Adipose tissue (tissue), 3 donors: ENCODE results near the gene CCDC149. TPM values are rescaled to one million over a fixed set of nuclear protein-coding genes. Genes with fewer than 3 reads are reported as not detected.

Experiments used
- H3K27ac ChIP-seq: one replicate; pipeline ENCODE4 v1.5.1; 2013; ENCODE audit warnings: low read depth, low read length
- WGBS, 3 donors: extraction: QIAGEN DNeasy Blood & Tissue Kit; methylation state at CpG; one replicate each; pipeline ENCODE4 v1.1.7; 2013; 5-methylcytosine and 5-hydroxymethylcytosine counted together
- polyA plus RNA-seq, 3 donors: library from polyadenylated mRNA; stranded (reverse); fragments of 200-250 nt; gene quantifications; one replicate each; pipeline ENCODE4 v1.2.3, GENCODE V29; 2013
- donor health status: healthy with polysubstance abuse.
- donor health status: Bipolar disorder and iron deficiency.
- donor health status: healthy.

The CCDC149 gene
- 10 to 100 TPM in 2 of 3 donors, 1 to 10 TPM in 1; 6.2 to 14.6 (median 12.6) TPM for polyA plus RNA-seq

GRCh38 chr4:24912252-24913118 is at the start of gene CCDC149:
CCDC149 (minus strand) TSS chr4:24913042; CDS start chr4:24912864, 178 bp downstream.
- WGBS, 3 donors: 6 to 7% (median 6%) methylated on average over 41 to 74 of the region's 92 CpGs
- peak within 1 kb of the TSS; percentile 35 for H3K27ac ChIP-seq

- no peak overlapping the region for H3K27ac ChIP-seq
- WGBS, 3 donors: 74 to 94% (median 94%) methylated on average over 2 of the region's 2 CpGs
Observed at GRCh38 chr4:24957886-24958285, 45.0 kb upstream of the CCDC149 start.

- WGBS, 3 donors: 85 to 93% (median 93%) methylated on average over 2 of the region's 2 CpGs
- H3K27ac ChIP-seq: no peak overlapping the region
Observed at GRCh38 chr4:24956763-24957162, 43.9 kb upstream of the CCDC149 start.

GRCh38 chr4:24956091-24956490 is 43.2 kb upstream of the CCDC149 start:
- 93 to 98% (median 94%) methylated on average over 2 of the region's 2 CpGs for WGBS, 3 donors
- no peak overlapping the region for H3K27ac ChIP-seq

- no peak overlapping the region for H3K27ac ChIP-seq
- WGBS, 3 donors: 80 to 91% (median 88%) methylated on average over 4 of the region's 4 CpGs
Observed at GRCh38 chr4:24952667-24953066, 39.8 kb upstream of the CCDC149 start.

- H3K27ac ChIP-seq: no peak overlapping the region
Observed at GRCh38 chr4:24949970-24950369, 37.1 kb upstream of the CCDC149 start.

- H3K27ac ChIP-seq: no peak overlapping the region
- 61 to 81% (median 68%) methylated on average over 1 of the region's 1 CpG for WGBS, 3 donors
Observed at GRCh38 chr4:24937917-24938281, 25.1 kb upstream of the CCDC149 start.

GRCh38 chr4:24937176-24937916 is 24.5 kb upstream of the CCDC149 start:
- H3K27ac ChIP-seq: no peak overlapping the region
- 76 to 94% (median 89%) methylated on average over 5 of the region's 5 CpGs for WGBS, 3 donors

GRCh38 chr4:24935856-24936255 is 23.0 kb upstream of the CCDC149 start:
- 90 to 95% (median 93%) methylated on average over 2 of the region's 2 CpGs for WGBS, 3 donors
- no peak overlapping the region for H3K27ac ChIP-seq

- no peak overlapping the region for H3K27ac ChIP-seq
Observed at GRCh38 chr4:24934311-24934710, 21.5 kb upstream of the CCDC149 start.

GRCh38 chr4:24933684-24934275 is 20.9 kb upstream of the CCDC149 start:
- 55 to 76% (median 60%) methylated on average over 1 of the region's 1 CpG for WGBS, 3 donors
- no peak overlapping the region for H3K27ac ChIP-seq

GRCh38 chr4:24932515-24933225 is 19.8 kb upstream of the CCDC149 start:
- WGBS, 3 donors: 40 to 78% (median 73%) methylated on average over 2 of the region's 2 CpGs
- H3K27ac ChIP-seq: no peak overlapping the region

- 55 to 78% (median 58%) methylated on average over 1 of the region's 1 CpG for WGBS, 3 donors
- H3K27ac ChIP-seq: no peak overlapping the region
Observed at GRCh38 chr4:24930151-24930550, 17.3 kb upstream of the CCDC149 start.

- WGBS, 3 donors: 66 to 82% (median 67%) methylated on average over 2 of the region's 2 CpGs
Observed at GRCh38 chr4:24928708-24929107, 15.9 kb upstream of the CCDC149 start.

GRCh38 chr4:24927049-24927448 is 14.2 kb upstream of the CCDC149 start:
- H3K27ac ChIP-seq: no peak overlapping the region
- 65 to 81% (median 68%) methylated on average over 4 of the region's 4 CpGs for WGBS, 3 donors

More at GRCh38 chr4:24928708-24929107, 15.9 kb upstream of the CCDC149 start:
- no peak overlapping the region for H3K27ac ChIP-seq

- 70 to 90% (median 79%) methylated on average over 3 of the region's 3 CpGs for WGBS, 3 donors
- H3K27ac ChIP-seq: no peak overlapping the region
Observed at GRCh38 chr4:24924309-24924781, 11.5 kb upstream of the CCDC149 start.

- no peak overlapping the region for H3K27ac ChIP-seq
- 50 to 92% (median 86%) methylated on average over 1 of the region's 1 CpG for WGBS, 3 donors
Observed at GRCh38 chr4:24923550-24923949, 10.7 kb upstream of the CCDC149 start.

GRCh38 chr4:24923002-24923401 is 10.2 kb upstream of the CCDC149 start:
- whole genome bisulfite sequencing, 3 donors: 60 to 96% (median 90%) methylated on average over 2 of the region's 2 CpGs
- H3K27ac ChIP-seq: no peak overlapping the region
